A549 (cell line): ENCODE results near the gene ZSWIM5. TPM values are rescaled to one million over a fixed set of nuclear protein-coding genes. Genes with fewer than 3 reads are reported as not detected.

Source experiments
- ATAC-seq, 2 experiments: fragments of 200-7000 bp in 1 of 2; fragments of >200 bp in 1 of 2; cut with Nextera tagmentation in 1 of 2; cut with Tn5 transposase in 1 of 2; 3 replicates each; pipeline versions ENCODE4 v1.8.0 to v1.9.1; 2018 to 2020; ENCODE audit warnings: mild to moderate bottlenecking in 1 of 2, moderate library complexity in 1 of 2
- CTCF ChIA-PET: fragments of 300-600 bp; sonication (Branson Sonifier 250); formaldehyde crosslinking; extraction: SDS; loops from one replicate; lab custom pipeline; 2021; ENCODE audit warnings: antibody characterized with exemption, inconsistent platforms; lab: Yijun Ruan, JAX
- POLR2A ChIA-PET: fragments of 350-600 bp; formaldehyde crosslinking; extraction: SDS; loops from one replicate; lab custom pipeline; 2021; ENCODE audit warnings: antibody characterized with exemption, inconsistent platforms; lab: Yijun Ruan, JAX
- DNase-seq, 2 experiments: peaks; one replicate each; pipeline versions ENCODE4 v3.0.0 to v3.0.0-alpha.2; 2011 to 2016; ENCODE audit warnings: low read depth in 1 of 2, low spot score in 1 of 2
- FAIRE-seq: peaks from 2 replicates; lab custom pipeline; 2011; peaks lifted over from hg19 to GRCh38; lab: Jason Lieb, UNC
- H3K27ac ChIP-seq, 2 experiments: fragments of >200 bp; sonication (Bioruptor Twin); formaldehyde crosslinking; 3 replicates each; pipeline ENCODE4 v1.5.1; 2016 to 2017
- H3K4me1 ChIP-seq: fragments of >200 bp; sonication (Bioruptor Twin); formaldehyde crosslinking; 3 replicates; pipeline ENCODE4 v1.6.1; 2016
- H3K4me2 ChIP-seq: fragments of >200 bp; sonication (Bioruptor Twin); formaldehyde crosslinking; 3 replicates; pipeline ENCODE4 v1.6.1; 2016
- H3K4me3 ChIP-seq: fragments of >200 bp; sonication (Bioruptor Twin); formaldehyde crosslinking; 3 replicates; pipeline ENCODE4 v1.5.1; 2016
- H3K9me3 ChIP-seq: fragments of >200 bp; sonication (Bioruptor Twin); formaldehyde crosslinking; 3 replicates; pipeline ENCODE4 v1.6.1; 2016
- BCL3 ChIP-seq: fragments of >200 bp; sonication (Bioruptor Twin); formaldehyde crosslinking; IDR thresholded peaks from 3 replicates; pipeline ENCODE4 v1.6.1; 2016
- CBX2 ChIP-seq: fragments of 200-600 bp; sonication (generic); IDR thresholded peaks from 2 replicates; pipeline ENCODE4 v1.6.1; 2016; ENCODE audit warnings: low read depth, mild to moderate bottlenecking, borderline replicate concordance
- CBX8 ChIP-seq: fragments of 200-600 bp; sonication (generic); IDR thresholded peaks from 2 replicates; pipeline ENCODE4 v1.6.1; 2016
- EHMT2 ChIP-seq: fragments of 200-600 bp; sonication (generic); IDR thresholded peaks from 2 replicates; pipeline ENCODE4 v1.6.1; 2016; ENCODE audit warnings: antibody characterized with exemption, low read depth, mild to moderate bottlenecking, moderate library complexity
- EP300 ChIP-seq, 2 experiments: fragments of >200 bp; sonication (Bioruptor Twin); formaldehyde crosslinking; IDR thresholded peaks; 2 replicates in 1 of 2; 3 replicates in 1 of 2; pipeline ENCODE4 v1.6.1; 2016 to 2017
- ESRRA ChIP-seq: fragments of 150-350 bp; IDR thresholded peaks from 2 replicates; pipeline ENCODE4 v1.6.1; 2014; ENCODE audit warnings: mild to moderate bottlenecking, low read length, borderline replicate concordance
- FOSB ChIP-seq: fragments of 250-450 bp; sonication (Bioruptor Pico); IDR thresholded peaks from 2 replicates; pipeline ENCODE4 v1.5.0; 2020; ENCODE audit warnings: mild to moderate bottlenecking, moderate library complexity
- FOXS1 ChIP-seq: fragments of 250-450 bp; sonication (Bioruptor Pico); IDR thresholded peaks from 2 replicates; pipeline ENCODE4 v1.5.0; 2020; ENCODE audit warnings: mild to moderate bottlenecking, moderate library complexity
- HES2 ChIP-seq: fragments of >200 bp; sonication (Bioruptor Twin); formaldehyde crosslinking; IDR thresholded peaks from 2 replicates; pipeline ENCODE4 v1.6.1; 2016
- HEYL ChIP-seq: fragments of 250-450 bp; sonication (Bioruptor Pico); IDR thresholded peaks from 2 replicates; pipeline ENCODE4 v1.8.0; 2021; ENCODE audit warnings: mild to moderate bottlenecking, moderate library complexity
- HMGXB4 ChIP-seq: fragments of 250-450 bp; sonication (Bioruptor Pico); IDR thresholded peaks from 2 replicates; pipeline ENCODE4 v1.5.0; 2021; ENCODE audit warnings: mild to moderate bottlenecking, moderate library complexity, borderline replicate concordance
- HOXB5 ChIP-seq: fragments of 250-450 bp; sonication (Bioruptor Pico); IDR thresholded peaks from 2 replicates; pipeline ENCODE4 v1.5.0; 2020; ENCODE audit warnings: mild to moderate bottlenecking, moderate library complexity
- JUNB ChIP-seq: fragments of >200 bp; sonication (Bioruptor Twin); formaldehyde crosslinking; IDR thresholded peaks from 2 replicates; pipeline ENCODE4 v1.6.1; 2016
- MAFK ChIP-seq: fragments of 450-650 bp; IDR thresholded peaks from 2 replicates; pipeline ENCODE4 v1.6.1; 2014; ENCODE audit not compliant: partially characterized antibody
- MAX ChIP-seq: IDR thresholded peaks from 2 replicates; pipeline ENCODE4 v1.6.1; 2012
- NFE2L2 ChIP-seq: fragments of 150-350 bp; conservative IDR thresholded peaks from 2 replicates; pipeline ENCODE4 v1.6.1; 2014; ENCODE audit warnings: low read length
- NR3C1 ChIP-seq: fragments of >200 bp; sonication (Bioruptor Twin); formaldehyde crosslinking; IDR thresholded peaks from 3 replicates; pipeline ENCODE4 v1.6.1; 2017
- PBX3 ChIP-seq: IDR thresholded peaks from 2 replicates; pipeline ENCODE4 v1.6.1; 2012
- RCOR1 ChIP-seq: fragments of 150-350 bp; IDR thresholded peaks from 2 replicates; pipeline ENCODE4 v1.6.1; 2014; ENCODE audit warnings: antibody characterized with exemption, low read length, low read depth
- RFX5 ChIP-seq: fragments of 450-650 bp; IDR thresholded peaks from 2 replicates; pipeline ENCODE4 v1.7.1; 2014; ENCODE audit warnings: antibody characterized with exemption, mild to moderate bottlenecking, moderate library complexity
- SMC3 ChIP-seq: fragments of >200 bp; sonication (Bioruptor Twin); formaldehyde crosslinking; IDR thresholded peaks from 3 replicates; pipeline ENCODE4 v1.6.1; 2018; ENCODE audit warnings: inconsistent platforms
- SREBF2 ChIP-seq: fragments of 450-650 bp; IDR thresholded peaks from 2 replicates; pipeline ENCODE4 v1.6.1; 2014; ENCODE audit warnings: mild to moderate bottlenecking, moderate library complexity
- TFCP2L1 ChIP-seq: fragments of 250-450 bp; sonication (Bioruptor Pico); IDR thresholded peaks from 2 replicates; pipeline ENCODE4 v1.5.0; 2021; ENCODE audit warnings: mild to moderate bottlenecking
- TP53 ChIP-seq: fragments of 250-450 bp; sonication (Bioruptor Pico); IDR thresholded peaks from 2 replicates; pipeline ENCODE4 v1.5.0; 2021; ENCODE audit warnings: mild to moderate bottlenecking, moderate library complexity
- ZC3H11A ChIP-seq: fragments of 450-650 bp; IDR thresholded peaks from 2 replicates; pipeline ENCODE4 v1.6.1; 2014; ENCODE audit warnings: antibody characterized with exemption, mild to moderate bottlenecking
- ZNF302 ChIP-seq: fragments of 250-450 bp; sonication (Bioruptor Pico); IDR thresholded peaks from 2 replicates; pipeline ENCODE4 v1.9.0; 2021; ENCODE audit warnings: inconsistent platforms, mild to moderate bottlenecking, moderate library complexity
- ZSCAN20 ChIP-seq: fragments of 250-450 bp; sonication (Bioruptor Pico); IDR thresholded peaks from 2 replicates; pipeline ENCODE4 v1.8.0; 2022; ENCODE audit warnings: mild to moderate bottlenecking, moderate library complexity
- WGBS: methylation state at CpG from one replicate; pipeline ENCODE4 v1.1.6; 2017; ENCODE audit errors: missing lambda C conversion rate; 5-methylcytosine and 5-hydroxymethylcytosine counted together
- polyA plus RNA-seq, 4 experiments: library from polyadenylated mRNA; depleted of rRNA in 3 of 4; stranded (reverse); fragments of >200 nt; fragmentation: RNase III in 1 of 4; extraction: RNeasy Plus Mini Kit Qiagen cat#74134 plus additional on column Dnase treatment in 1 of 4; gene quantifications; 2 replicates in 3 of 4; 3 replicates in 1 of 4; pipeline ENCODE4 v1.2.3, GENCODE V29; 2011 to 2017

Gene ZSWIM5
- polyA plus RNA-seq, 2 of the 4 experiments (the other 2 are of a cell fraction), result 0.52 to 1.3 TPM

- FAIRE-seq (no peak), DNase-seq (no peak), ATAC-seq (no peak)
- TF ChIP-seq RCOR1 (no peak), PBX3 (no peak), RFX5 (no peak), NR3C1 (no peak)
- Histone ChIP-seq H3K9me3 (no peaks in the 10 kb centered on the region), H3K4me1 (no peaks in the 10 kb centered on the region), H3K4me2 (no peak overlapping the region), H3K27ac (no peak overlapping the region), H3K4me3 (no peak overlapping the region)
- CTCF ChIA-PET, result interaction anchor here (1.0 kb wide), 1 partner anchor 87 kb away, joined by 5 read pairs; no protein-coding TSS in a partner anchor
- POLR2A ChIA-PET, result no interaction called here
These were observed 10.5 kb upstream of the ZSWIM5 start for GRCh38 chr1:45216861-45217260.

GRCh38 chr1:45216200-45216541, 9.8 kb upstream of the ZSWIM5 start:
- Histone ChIP-seq H3K4me3 (no peak overlapping the region), H3K4me1 (no peaks in the 10 kb centered on the region), H3K27ac (no peak overlapping the region), H3K9me3 (no peaks in the 10 kb centered on the region), H3K4me2 (no peak overlapping the region)
- DNase-seq (no peak), ATAC-seq (no peak), FAIRE-seq (no peak)
- 15% methylated on average over 1 of the region's 1 CpG for WGBS
- POLR2A ChIA-PET, result no interaction called here
- TF ChIP-seq CBX8 (no peak), ESRRA (no peak), ZSCAN20 (CRISPR knock-in tag) (no peak), MAX (no peak), SREBF2 (no peak), TP53 (no peak), FOSB (no peak), JUNB (no peak), SMC3 (no peak), HMGXB4 (no peak), EHMT2 (no peak)
- CTCF ChIA-PET, result no interaction called here

- no peaks in the 10 kb centered on the region for H3K9me3 ChIP-seq
- FAIRE-seq (no peak), DNase-seq (no peak), ATAC-seq (no peak)
- ChIA-PET CTCF (interaction anchor here (1.3 kb wide), 1 partner anchor 197 kb away, joined by 5 read pairs; no protein-coding TSS in a partner anchor), POLR2A (no interaction called here)
- TF ChIP-seq CBX8 (no peak), ZC3H11A (no peak), CBX2 (no peak), JUNB (no peak), ZSCAN20 (CRISPR knock-in tag) (no peak), TFCP2L1 (CRISPR knock-in tag) (no peak)
- H3K4me3 ChIP-seq, result no peak overlapping the region
- H3K4me1 ChIP-seq, result no peaks in the 10 kb centered on the region
- WGBS, result 30% methylated on average over 3 of the region's 3 CpGs
- no peak overlapping the region for H3K27ac ChIP-seq
- H3K4me2 ChIP-seq, result no peak overlapping the region
These were observed 9.2 kb upstream of the ZSWIM5 start for GRCh38 chr1:45215485-45216199.

GRCh38 chr1:45213892-45214291, 7.5 kb upstream of the ZSWIM5 start:
- POLR2A ChIA-PET, result no interaction called here
- H3K9me3 ChIP-seq, result no peaks in the 10 kb centered on the region
- H3K4me2 ChIP-seq, result no peak overlapping the region
- ATAC-seq (no peak), FAIRE-seq (no peak), DNase-seq (no peak)
- no peak overlapping the region for H3K27ac ChIP-seq
- H3K4me1 ChIP-seq, result no peaks in the 10 kb centered on the region
- H3K4me3 ChIP-seq, result no peak overlapping the region
- WGBS, result 63% methylated on average over 1 of the region's 1 CpG
- CTCF ChIA-PET, result no interaction called here
- TF ChIP-seq BCL3, result no peak
- TF ChIP-seq TP53, result no peak
- no peak for TF ChIP-seq HEYL (CRISPR knock-in tag)
- TF ChIP-seq HES2, result no peak
- TF ChIP-seq MAFK, result no peak
- TF ChIP-seq CBX2, result no peak
- no peak for TF ChIP-seq MAX
- no peak for TF ChIP-seq FOXS1 (CRISPR knock-in tag)
- no peak for TF ChIP-seq NFE2L2
- no peak for TF ChIP-seq ZNF302
- no peak for TF ChIP-seq HOXB5 (CRISPR knock-in tag)
- no peak for TF ChIP-seq EP300 (IDR thresholded peaks at IDR 0.05)
- TF ChIP-seq FOSB, result no peak
